GM12864 (cell line): ENCODE measurements around the gene SORL1.

ENCODE experiments used
- DNase-seq: peaks from one replicate; pipeline ENCODE4 v3.0.0-alpha.2; 2011; ENCODE audit warnings: low read depth
- H3K4me3 ChIP-seq: 2 replicates; pipeline ENCODE4 v1.5.1; 2011; ENCODE audit warnings: mild to moderate bottlenecking, low read depth, low read length, control low read depth
- CTCF ChIP-seq: IDR thresholded peaks from 2 replicates; pipeline ENCODE4 v1.5.1; 2011; ENCODE audit warnings: low read depth, mild to moderate bottlenecking, moderate library complexity, low read length, control low read depth, inconsistent platforms; ENCODE audit errors: missing control alignments

SORL1 gene

DNA sequence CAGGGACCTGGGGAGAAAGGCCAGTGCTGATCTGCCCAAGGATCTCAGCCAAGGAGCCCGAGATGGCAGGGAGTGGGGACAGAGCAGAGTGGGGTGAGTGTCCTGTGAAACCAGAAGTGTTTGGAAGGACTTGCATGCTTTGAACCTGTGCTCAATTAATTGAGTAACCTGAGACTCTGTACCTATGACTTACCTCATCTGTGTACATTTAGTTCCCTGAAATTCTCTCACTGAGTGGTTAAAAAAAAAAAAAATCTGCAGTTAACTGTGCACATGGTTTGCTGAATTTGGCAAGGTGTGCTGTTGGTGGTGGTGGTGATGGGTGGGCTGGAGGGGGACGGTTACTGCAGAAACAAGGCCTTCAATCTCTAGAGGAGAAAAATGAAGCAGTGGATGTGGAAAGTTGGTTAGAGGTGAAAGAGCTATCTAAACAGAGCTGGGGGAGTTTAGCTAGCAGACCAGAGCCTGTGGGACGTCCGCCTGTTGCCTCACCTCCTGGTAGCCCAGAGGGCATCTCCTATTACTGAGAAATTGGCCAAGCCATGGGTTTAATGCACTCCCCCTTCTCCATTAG lies 8.9 kb downstream of the SORL1 start:
- DNase-seq, result no peak
- TF ChIP-seq CTCF, result no peak
- peak overlapping the region; percentile 14; the same call in 1 of the 2 replicates for H3K4me3 ChIP-seq

DNA sequence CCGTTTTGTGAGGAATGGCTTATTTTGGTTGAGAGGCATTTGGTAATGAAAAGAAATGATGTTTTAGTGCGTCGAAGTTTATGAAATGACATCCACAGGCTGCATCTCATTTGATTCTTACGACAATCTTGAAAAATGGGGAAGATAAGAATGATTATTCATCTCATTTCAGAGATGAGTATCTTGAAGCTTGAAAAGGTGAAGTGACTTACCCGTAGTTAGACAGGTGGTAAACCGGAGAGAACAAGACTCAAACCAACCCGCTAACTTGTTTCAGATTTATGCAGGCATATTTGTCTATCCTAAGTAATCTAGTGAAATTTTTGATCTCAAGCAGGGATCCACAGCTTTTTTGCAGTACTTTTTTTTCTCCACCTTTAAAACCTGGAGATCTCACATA lies 9.7 kb downstream of the SORL1 start:
- H3K4me3 ChIP-seq, result peak overlapping the region; percentile 14; the same call in 1 of the 2 replicates
- TF ChIP-seq CTCF, result no peak
- DNase-seq, result no peak

GRCh38 chr11:121463689-121464335 lies 11.7 kb downstream of the SORL1 start:
- no peak for TF ChIP-seq CTCF
- H3K4me3 ChIP-seq, result peak overlapping the region; percentile 22; the same call in 1 of the 2 replicates
- DNase-seq, result no peak

DNA sequence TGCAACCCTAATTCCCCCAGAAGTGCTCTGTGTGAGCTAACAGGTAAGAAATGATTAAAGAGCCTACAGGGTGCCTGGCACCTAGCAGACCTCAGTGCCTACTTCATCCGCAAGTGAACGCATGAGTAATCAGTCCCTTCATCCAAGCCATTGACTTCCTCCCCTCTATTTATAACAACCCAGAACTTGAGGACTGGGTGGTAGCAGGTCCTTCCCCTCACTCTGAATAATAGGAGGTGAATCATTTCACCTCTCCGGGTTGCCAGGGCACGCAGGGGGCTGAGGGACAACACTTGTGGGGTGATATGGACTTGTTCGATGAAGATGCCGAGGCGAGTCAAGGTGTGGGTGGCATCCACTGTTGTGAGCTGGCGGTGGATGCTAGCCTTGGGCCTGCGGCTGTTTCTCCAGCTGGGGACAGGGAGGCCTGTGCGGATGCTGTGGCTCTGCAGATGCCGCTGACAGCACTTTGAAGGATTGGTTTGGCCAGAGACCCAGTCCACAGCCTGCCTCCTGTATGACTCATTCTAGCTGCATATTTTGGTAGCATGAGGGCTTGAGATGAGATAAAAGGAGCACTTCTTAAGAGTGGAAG lies 12.3 kb downstream of the SORL1 start:
- no peak for TF ChIP-seq CTCF
- DNase-seq, result no peak
- H3K4me3 ChIP-seq, result peak overlapping the region; percentile 2; the same call in 1 of the 2 replicates

- TF ChIP-seq CTCF, result no peak
- no peak for DNase-seq
- peak overlapping the region; percentile 3; the same call in 1 of the 2 replicates for H3K4me3 ChIP-seq
Measured at GRCh38 chr11:121465709-121466062, 13.6 kb downstream of the SORL1 start.

- peak overlapping the region; percentile 3; the same call in 1 of the 2 replicates for H3K4me3 ChIP-seq
- no peak for TF ChIP-seq CTCF
- no peak for DNase-seq
Measured at GRCh38 chr11:121466063-121466794, 14.1 kb downstream of the SORL1 start.
